Fibroblast of pulmonary artery (primary cell): ENCODE results near the gene PPFIA4.
"Not testable (repeated sequence)": the region's sequence is repeated elsewhere in the genome, so short reads cannot be mapped to it uniquely, and the experiment has no call there.

Source experiments
- DNase-seq: peaks from one replicate; pipeline ENCODE4 v3.0.0-alpha.2; 2010; ENCODE audit warnings: low read depth
- H3K4me3 ChIP-seq: replicated peaks from 2 replicates; pipeline ENCODE4 v1.5.1; 2011; ENCODE audit warnings: low read depth, mild to moderate bottlenecking, control low read depth, low read length, moderate library complexity
- CTCF ChIP-seq: IDR thresholded peaks from 2 replicates; pipeline ENCODE4 v1.5.1; 2011; ENCODE audit warnings: mild to moderate bottlenecking, control low read depth, low read length, inconsistent platforms; ENCODE audit errors: missing control alignments

The PPFIA4 gene

DNA sequence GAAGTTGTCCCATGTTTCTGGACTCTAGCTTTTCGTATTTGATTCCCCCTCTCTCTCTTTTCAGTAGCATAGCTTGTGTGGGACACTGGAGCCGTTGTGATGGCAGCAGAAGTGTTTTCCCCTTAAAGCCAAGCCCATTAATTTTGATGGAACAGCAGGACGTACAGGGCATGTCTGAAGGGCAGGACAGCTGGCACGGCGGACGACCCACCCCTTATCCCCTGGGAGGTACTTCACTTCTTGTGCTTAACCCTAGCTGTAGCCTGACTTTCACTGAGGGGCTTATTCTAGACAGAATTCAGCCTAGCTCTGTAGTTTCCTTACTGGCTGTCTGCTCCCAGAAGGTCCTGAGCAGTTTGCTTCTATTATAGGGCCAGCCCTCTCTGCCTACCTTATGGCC, 8.6 kb upstream of the PPFIA4 start:
- H3K4me3 ChIP-seq: no peak overlapping the region
- no peak for DNase-seq
- no peak for TF ChIP-seq CTCF

DNA sequence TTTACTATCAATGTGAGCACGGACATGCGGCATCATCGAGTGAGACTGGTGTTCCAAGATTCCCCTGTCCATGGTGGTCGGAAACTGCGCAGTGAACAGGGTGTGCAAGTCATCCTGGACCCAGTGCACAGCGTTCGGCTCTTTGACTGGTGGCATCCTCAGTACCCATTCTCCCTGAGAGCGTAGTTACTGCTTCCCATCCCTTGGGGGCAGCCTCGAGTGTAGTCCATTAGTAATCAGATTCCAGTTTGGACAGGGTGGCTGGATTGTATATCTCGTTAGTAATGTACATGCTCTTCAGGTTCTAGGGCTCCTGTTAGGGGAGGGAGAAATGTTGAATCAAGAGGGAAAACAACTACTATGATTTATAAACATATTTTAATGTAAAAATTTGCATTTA, 3.4 kb upstream of the PPFIA4 start:
- not testable (repeated sequence) for H3K4me3 ChIP-seq, DNase-seq

- DNase-seq: no peak
- no peak for TF ChIP-seq CTCF
- no peak overlapping the region for H3K4me3 ChIP-seq
Observed at GRCh38 chr1:203025686-203026030, 633 bp upstream of the PPFIA4 start.

DNA sequence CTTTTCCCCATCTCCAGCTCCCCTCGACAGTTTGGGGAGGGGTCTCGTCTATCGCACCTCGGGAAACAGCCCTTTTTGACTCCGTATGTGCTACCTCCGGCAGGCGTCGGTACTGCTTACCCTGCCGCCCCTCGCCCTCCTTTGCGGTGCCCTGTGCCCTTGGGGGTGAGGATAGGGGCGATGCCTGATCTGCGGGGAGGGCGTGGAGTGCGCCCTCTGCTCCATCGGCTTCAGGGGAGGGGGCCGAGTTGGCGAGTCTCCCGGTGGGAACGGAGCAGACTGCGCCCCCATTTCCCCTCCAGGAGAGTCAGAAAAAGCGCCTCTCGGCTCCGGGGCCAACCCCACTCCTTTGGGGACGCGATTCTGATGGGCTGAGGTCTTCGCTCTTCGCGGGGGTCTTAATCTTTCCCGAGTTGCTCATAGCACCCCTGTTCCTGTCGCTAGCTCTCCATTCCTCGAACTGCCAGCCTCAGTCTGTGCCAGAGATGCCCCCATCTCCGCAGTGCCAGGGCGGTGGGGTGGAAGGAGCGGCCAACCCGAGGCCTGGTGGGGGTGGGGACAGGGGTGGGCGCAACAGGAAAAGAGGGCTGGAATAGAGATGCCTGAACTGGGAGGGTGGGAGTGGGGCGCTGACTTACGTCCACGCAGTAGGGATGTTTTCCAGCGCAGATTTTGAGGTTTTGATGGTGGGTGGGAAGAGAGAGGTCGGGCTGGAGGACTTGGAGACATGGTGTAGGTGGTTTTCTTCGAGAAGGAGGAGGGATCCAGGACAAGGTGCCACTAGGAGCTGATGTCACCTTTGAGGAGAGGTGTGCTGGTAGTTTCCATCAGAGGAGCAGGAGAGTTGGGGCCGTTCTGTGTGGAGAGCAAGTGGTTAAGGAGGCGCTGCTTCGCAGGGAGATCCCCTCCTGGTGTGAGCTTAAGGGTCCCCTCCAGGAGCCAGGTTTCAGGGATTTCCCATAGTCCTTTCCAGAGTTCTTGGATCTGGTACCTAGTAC, 674 bp downstream of the PPFIA4 start:
- peak overlapping the region; percentile 65 for H3K4me3 ChIP-seq
- no peak for TF ChIP-seq CTCF
- DNase-seq: no peak

GRCh38 chr1:203028067-203028783, 1.9 kb downstream of the PPFIA4 start:
- DNase-seq: no peak
- no peak overlapping the region for H3K4me3 ChIP-seq
- TF ChIP-seq CTCF: no peak

- H3K4me3 ChIP-seq: no peak overlapping the region
- TF ChIP-seq CTCF: no peak
- no peak for DNase-seq
Observed at GRCh38 chr1:203028784-203029553, 2.7 kb downstream of the PPFIA4 start.

DNA sequence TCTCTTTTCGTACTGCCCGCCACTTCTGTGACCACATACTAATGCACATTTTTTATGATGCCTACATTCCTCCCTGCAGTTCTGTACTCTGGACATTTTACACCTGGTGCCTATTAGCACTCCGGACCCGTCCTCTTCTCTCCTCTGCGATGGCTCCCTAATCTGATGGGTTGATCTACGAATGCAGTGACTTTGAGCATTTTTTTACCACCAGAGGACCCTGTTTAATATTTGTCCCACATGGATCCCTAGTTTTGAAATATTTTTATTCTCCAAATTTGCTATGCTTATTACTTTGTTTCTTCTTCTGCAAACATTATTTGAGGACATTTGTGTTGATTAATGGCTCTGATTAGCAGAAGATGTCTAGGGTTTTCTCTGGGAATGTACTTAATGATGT, 5.2 kb downstream of the PPFIA4 start:
- DNase-seq: no peak

More for the DNA sequence above, 5.2 kb downstream of the PPFIA4 start:
- peak; percentile 33 for TF ChIP-seq CTCF
- H3K4me3 ChIP-seq: no peak overlapping the region
